H9 (cell line): ENCODE data around the gene ZNF677. TPM values are rescaled to one million over a fixed set of nuclear protein-coding genes. Genes with fewer than 3 reads are reported as not detected.
"Not testable (repeated sequence)": the region's sequence is repeated elsewhere in the genome, so short reads cannot be mapped to it uniquely, and the experiment has no call there.

Source experiments
- DNase-seq: peaks from one replicate; pipeline ENCODE4 v3.0.0-alpha.2; 2017
- H2AFZ ChIP-seq: one replicate; pipeline ENCODE4 v1.6.1; 2013; ENCODE audit warnings: mild to moderate bottlenecking, low read length, control low read depth, moderate library complexity
- H2AK5ac ChIP-seq: 2 replicates; pipeline ENCODE4 v1.6.1; 2013; ENCODE audit warnings: low read length, control low read depth, mixed read lengths; ENCODE audit not compliant: insufficient read length
- H2BK120ac ChIP-seq: one replicate; pipeline ENCODE4 v1.6.1; 2013; ENCODE audit warnings: low read depth, mild to moderate bottlenecking, low read length, control low read depth, inconsistent platforms; ENCODE audit not compliant: poor library complexity, severe bottlenecking
- H2BK12ac ChIP-seq: 2 replicates; pipeline ENCODE4 v1.6.1; 2013; ENCODE audit warnings: low read length, control low read depth, mixed read lengths, low read depth; ENCODE audit not compliant: insufficient read length
- H2BK15ac ChIP-seq: 2 replicates; pipeline ENCODE4 v1.6.1; 2013; ENCODE audit warnings: low read depth, low read length, control low read depth
- H2BK20ac ChIP-seq: one replicate; pipeline ENCODE4 v1.6.1; 2013; ENCODE audit warnings: low read depth, mild to moderate bottlenecking, low read length, control low read depth, inconsistent platforms; ENCODE audit not compliant: poor library complexity, severe bottlenecking
- H2BK5ac ChIP-seq: 2 replicates; pipeline ENCODE4 v1.6.1; 2013; ENCODE audit warnings: low read length, control low read depth, mixed read lengths; ENCODE audit not compliant: insufficient read length
- H3K14ac ChIP-seq: 2 replicates; pipeline ENCODE4 v1.6.1; 2013; ENCODE audit warnings: low read length, control low read depth; ENCODE audit not compliant: insufficient read depth
- H3K18ac ChIP-seq: 2 replicates; pipeline ENCODE4 v1.6.1; 2013; ENCODE audit warnings: low read depth, mild to moderate bottlenecking, mixed read lengths, low read length, control low read depth; ENCODE audit not compliant: insufficient read length
- H3K23ac ChIP-seq: 2 replicates; pipeline ENCODE4 v1.6.1; 2013; ENCODE audit warnings: low read length, control low read depth, mixed read lengths, low read depth; ENCODE audit not compliant: insufficient read length
- H3K23me2 ChIP-seq: 2 replicates; pipeline ENCODE4 v1.6.1; 2013; ENCODE audit warnings: low read depth, mild to moderate bottlenecking, mixed read lengths, low read length, control low read depth; ENCODE audit not compliant: insufficient read length, poor library complexity, severe bottlenecking
- H3K27ac ChIP-seq: 2 replicates; pipeline ENCODE4 v1.5.1; 2013; ENCODE audit warnings: low read length, control low read depth, mixed read lengths, low read depth; ENCODE audit not compliant: insufficient read length
- H3K27me3 ChIP-seq: 2 replicates; pipeline ENCODE4 v1.6.1; 2013; ENCODE audit warnings: low read length, control low read depth, inconsistent platforms; ENCODE audit not compliant: insufficient read depth
- H3K4ac ChIP-seq: 2 replicates; pipeline ENCODE4 v1.6.1; 2013; ENCODE audit warnings: low read depth, mild to moderate bottlenecking, control low read depth, inconsistent platforms, low read length, moderate library complexity
- H3K4me1 ChIP-seq: 2 replicates; pipeline ENCODE4 v1.6.1; 2013; ENCODE audit warnings: low read length, control low read depth, inconsistent platforms; ENCODE audit not compliant: insufficient read depth
- H3K4me2 ChIP-seq: 2 replicates; pipeline ENCODE4 v1.6.1; 2013; ENCODE audit warnings: low read length, control low read depth, mixed read lengths; ENCODE audit not compliant: insufficient read length, insufficient read depth
- H3K56ac ChIP-seq: 2 replicates; pipeline ENCODE4 v1.6.1; 2013; ENCODE audit warnings: low read depth, mild to moderate bottlenecking, mixed read lengths, low read length, control low read depth; ENCODE audit not compliant: insufficient read length
- H3K79me1 ChIP-seq: 2 replicates; pipeline ENCODE4 v1.6.1; 2013; ENCODE audit warnings: low read depth, mild to moderate bottlenecking, moderate library complexity, low read length, control low read depth, inconsistent platforms; ENCODE audit not compliant: insufficient read depth, poor library complexity, severe bottlenecking
- H3K79me2 ChIP-seq: 2 replicates; pipeline ENCODE4 v1.6.1; 2013; ENCODE audit warnings: low read length, control low read depth, inconsistent platforms; ENCODE audit not compliant: insufficient read depth
- H3K9ac ChIP-seq: 2 replicates; pipeline ENCODE4 v1.6.1; 2013; ENCODE audit warnings: low read length, control low read depth, mixed read lengths; ENCODE audit not compliant: insufficient read length; ENCODE audit errors: extremely low read depth
- H3K9me3 ChIP-seq: one replicate; pipeline ENCODE4 v1.6.1; 2013; ENCODE audit warnings: low read depth, low read length, inconsistent platforms; ENCODE audit not compliant: control insufficient read depth
- H3T11ph ChIP-seq: one replicate; pipeline ENCODE4 v1.6.1; 2013; ENCODE audit warnings: mild to moderate bottlenecking, low read length, control low read depth, inconsistent platforms
- H4K20me1 ChIP-seq: one replicate; pipeline ENCODE4 v1.6.1; 2013; ENCODE audit not compliant: control insufficient read depth, insufficient read length, insufficient read depth
- H4K5ac ChIP-seq: 2 replicates; pipeline ENCODE4 v1.6.1; 2013; ENCODE audit warnings: low read depth, mild to moderate bottlenecking, mixed read lengths, low read length, control low read depth; ENCODE audit not compliant: insufficient read length
- H4K8ac ChIP-seq: replicated peaks from 2 replicates; pipeline ENCODE4 v1.6.1; 2013; ENCODE audit warnings: low read length, control low read depth, mixed read lengths, low read depth; ENCODE audit not compliant: insufficient read length
- H4K91ac ChIP-seq: 2 replicates; pipeline ENCODE4 v1.6.1; 2013; ENCODE audit warnings: low read depth, mild to moderate bottlenecking, moderate library complexity, mixed read lengths, low read length, control low read depth; ENCODE audit not compliant: insufficient read length
- H3K27ac Mint-ChIP-seq, 3 experiments: 2 replicates in 2 of 3; 3 replicates in 1 of 3; pipeline ENCODE4 v1.8.0; 2020 to 2021; ENCODE audit warnings: mixed read lengths in 3 of 3, mild to moderate bottlenecking in 1 of 3, moderate library complexity in 1 of 3
- H3K27me3 Mint-ChIP-seq: 2 replicates; pipeline ENCODE4 v1.8.0; 2021; ENCODE audit warnings: low read depth, mild to moderate bottlenecking, moderate library complexity, mixed read lengths
- H3K36me3 Mint-ChIP-seq, 3 experiments: 2 replicates in 2 of 3; 3 replicates in 1 of 3; pipeline ENCODE4 v1.8.0; 2020 to 2021; ENCODE audit warnings: low read depth in 3 of 3, mixed read lengths in 3 of 3; ENCODE audit not compliant: insufficient read depth in 1 of 3
- H3K4me1 Mint-ChIP-seq, 2 experiments: 2 replicates each; pipeline ENCODE4 v1.8.0; 2020; ENCODE audit warnings: mixed read lengths in 2 of 2
- H3K4me3 Mint-ChIP-seq, 2 experiments: 2 replicates in 1 of 2; 3 replicates in 1 of 2; pipeline ENCODE4 v1.8.0; 2020 to 2021; ENCODE audit warnings: mild to moderate bottlenecking in 2 of 2, mixed read lengths in 2 of 2, moderate library complexity in 1 of 2
- H3K9me3 Mint-ChIP-seq, 2 experiments: 2 replicates in 1 of 2; 3 replicates in 1 of 2; pipeline ENCODE4 v1.8.0; 2020; ENCODE audit warnings: mild to moderate bottlenecking in 2 of 2, mixed read lengths in 2 of 2, moderate library complexity in 1 of 2
- CTCF ChIP-seq: fragments of 200-600 bp; sonication (generic); conservative IDR thresholded peaks from 3 replicates; pipeline ENCODE4 v1.8.0; 2021; ENCODE audit warnings: antibody characterized with exemption, mild to moderate bottlenecking
- WGBS: extraction: QIAGEN DNeasy Blood & Tissue Kit; methylation state at CpG from one replicate; pipeline ENCODE4 v1.1.7; 2013; ENCODE audit warnings: missing lambda C conversion rate, low lambda C conversion rate, mixed read lengths; ENCODE audit not compliant: insufficient read length; ENCODE audit errors: extremely low coverage; 5-methylcytosine and 5-hydroxymethylcytosine counted together
- total RNA-seq: library from RNA; stranded (reverse); gene quantifications from 2 replicates; pipeline ENCODE4 v1.2.1, GENCODE V29; 2021

Gene ZNF677
- total RNA-seq, 1 experiment from 2014 or later = 39.3 TPM

- WGBS = no CpG with 5 or more reads among the region's 20 CpGs
- H3K79me2 ChIP-seq = no peaks in the 10 kb centered on the region
- no peak overlapping the region for H2BK5ac ChIP-seq
- H2BK12ac ChIP-seq = no peak overlapping the region
- H3K4me1 Mint-ChIP-seq = no peaks in the 10 kb centered on the region
- no peaks in the 10 kb centered on the region for H3K27me3 ChIP-seq
- no peak overlapping the region for H2AFZ ChIP-seq
- TF ChIP-seq CTCF = no peak
- no peak overlapping the region for H2AK5ac ChIP-seq
- no peak overlapping the region for H4K91ac ChIP-seq
- no peak overlapping the region for H2BK120ac ChIP-seq
- H3K4me2 ChIP-seq = no peak overlapping the region
- peaks cover 40% of the 10 kb centered on the region for H3K9me3 ChIP-seq
- no peak overlapping the region for H3T11ph ChIP-seq
- H3K36me3 Mint-ChIP-seq = peaks cover 17 to 32% (median 30%) of the 10 kb centered on the region in 3 experiments
- no peak overlapping the region for H3K27ac Mint-ChIP-seq
- no peak overlapping the region for H3K18ac ChIP-seq
- no peak overlapping the region for H3K23ac ChIP-seq
- no peak overlapping the region for H3K56ac ChIP-seq
- H2BK20ac ChIP-seq = no peak overlapping the region
- no peak overlapping the region for H4K5ac ChIP-seq
- H3K79me1 ChIP-seq = no peaks in the 10 kb centered on the region
- no peaks in the 10 kb centered on the region for H3K4me1 ChIP-seq
- H4K20me1 ChIP-seq = no peaks in the 10 kb centered on the region
- peaks cover 75 to 76% of the 10 kb centered on the region in 2 experiments for H3K9me3 Mint-ChIP-seq
- H3K27ac ChIP-seq = no peak overlapping the region
- H3K23me2 ChIP-seq = no peaks in the 10 kb centered on the region
- no peak overlapping the region for H3K9ac ChIP-seq
- no peak overlapping the region for H3K4me3 Mint-ChIP-seq
- H3K27me3 Mint-ChIP-seq = peaks cover 3% of the 10 kb centered on the region; the same call in 1 of the 2 replicates
- H2BK15ac ChIP-seq = no peak overlapping the region
- H3K14ac ChIP-seq = no peak overlapping the region
- H3K4ac ChIP-seq = no peak overlapping the region
- H4K8ac ChIP-seq = no peak overlapping the region
- no peak for DNase-seq
Observed at GRCh38 chr19:53224606-53225005, 30.1 kb downstream of the ZNF677 start.

GRCh38 chr19:53222716-53223115, 32.0 kb downstream of the ZNF677 start:
- peaks cover 20 to 40% (median 24%) of the 10 kb centered on the region in 3 experiments for H3K36me3 Mint-ChIP-seq
- DNase-seq, H3K27ac Mint-ChIP-seq: not testable (repeated sequence)

More at GRCh38 chr19:53222716-53223115, 32.0 kb downstream of the ZNF677 start:
- not testable (repeated sequence) for H3T11ph ChIP-seq, H3K56ac ChIP-seq, H2BK5ac ChIP-seq, H2BK120ac ChIP-seq, H3K23ac ChIP-seq, H3K23me2 ChIP-seq, H4K91ac ChIP-seq, H3K4me1 ChIP-seq, H3K14ac ChIP-seq, H3K4ac ChIP-seq, H3K18ac ChIP-seq, H3K4me3 Mint-ChIP-seq, H2BK20ac ChIP-seq, H3K79me2 ChIP-seq, H2AFZ ChIP-seq, H4K20me1 ChIP-seq, H3K4me2 ChIP-seq, H3K27ac ChIP-seq, H2BK15ac ChIP-seq, H3K27me3 ChIP-seq, H4K8ac ChIP-seq, H3K9ac ChIP-seq, H3K79me1 ChIP-seq, H3K27me3 Mint-ChIP-seq, H3K4me1 Mint-ChIP-seq, H2AK5ac ChIP-seq, H4K5ac ChIP-seq, H2BK12ac ChIP-seq
- H3K9me3 ChIP-seq = peaks cover 38% of the 10 kb centered on the region
- no CpG with 5 or more reads among the region's 28 CpGs for WGBS
- H3K9me3 Mint-ChIP-seq = peaks cover 75 to 77% of the 10 kb centered on the region in 2 experiments
